Measurements from ENCODE around the gene IER3IP1.
"Not testable (repeated sequence)": the region's sequence is repeated elsewhere in the genome, so short reads cannot be mapped to it uniquely, and the experiment has no call there.

Gene IER3IP1

DNA sequence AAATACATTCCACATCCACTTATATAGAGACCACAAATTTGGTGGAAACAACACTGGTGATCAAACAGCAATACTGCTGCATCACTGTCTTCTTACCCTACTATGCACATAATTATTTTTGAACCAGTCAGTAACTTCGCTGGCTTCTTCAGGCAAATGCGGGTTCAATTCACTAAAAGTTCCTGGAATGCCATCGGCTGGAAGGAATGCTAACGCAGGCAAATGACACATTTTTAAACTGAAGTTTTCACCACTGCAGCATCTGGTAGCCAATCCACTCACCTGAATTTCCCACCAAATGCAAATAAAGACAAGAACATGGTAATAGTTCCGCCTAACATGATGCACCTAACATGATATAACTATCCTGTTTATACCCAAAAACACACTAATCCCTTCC is 15.9 kb downstream of the IER3IP1 start:
- no peaks in the 10 kb centered on the region for H3K9me3 ChIP-seq (replicated peaks in 1 of 2; ENCODE audit: control insufficient read depth in 2 of 2, insufficient read depth in 1 of 2, low read depth in 1 of 2, low read length in 2 of 2)
- peaks cover 0 to 29% of the 10 kb centered on the region in 2 donors for H3K36me3 ChIP-seq (replicated peaks in 1 of 2; ENCODE audit: control insufficient read depth in 2 of 2, insufficient read depth in 2 of 2, low read length in 2 of 2)
- no peak overlapping the region for H3K9ac ChIP-seq (ENCODE audit: low read depth, low read length, poor library complexity)
- H3K14ac ChIP-seq (ENCODE audit: low read length): no peak overlapping the region
- no peak overlapping the region for H4K91ac ChIP-seq (ENCODE audit: low read depth, low read length, poor library complexity)
- no peak overlapping the region for H2BK12ac ChIP-seq (ENCODE audit: low read length)
- no peaks in the 10 kb centered on the region for H3K27me3 ChIP-seq (ENCODE audit: control insufficient read depth in 3 of 3, insufficient read depth in 3 of 3, low read depth in 1 of 3, low read length in 3 of 3)
- no peak overlapping the region for H3K23ac ChIP-seq (ENCODE audit: low read depth, low read length, poor library complexity)
- H3K18ac ChIP-seq (ENCODE audit: low read length): no peak overlapping the region
- DNase-seq (ENCODE audit: low spot score): no peak
- H2AK5ac ChIP-seq (ENCODE audit: low read depth, low read length): no peak overlapping the region
- no peak overlapping the region for H3K4me2 ChIP-seq (ENCODE audit: insufficient read depth, low read length, poor library complexity, severe bottlenecking)
- H4K8ac ChIP-seq (ENCODE audit: low read depth, low read length): no peak overlapping the region
- peaks cover 2% of the 10 kb centered on the region for H3K79me1 ChIP-seq (ENCODE audit: low read depth, low read length)
- H2BK120ac ChIP-seq (ENCODE audit: low read depth, low read length): no peak overlapping the region
- WGBS, 2 donors (ENCODE audit: extremely low coverage in 2 of 2, insufficient read length in 2 of 2, insufficient replicate concordance in 1 of 2): no CpG with 5 or more reads among the region's 5 CpGs
- no peak overlapping the region for H3K27ac ChIP-seq (replicated peaks; ENCODE audit: low read length)
- H2BK5ac ChIP-seq (ENCODE audit: low read length): no peak overlapping the region
- no peak overlapping the region for H3K4me3 ChIP-seq (ENCODE audit: low read length in 2 of 2)
- H3K4me1 ChIP-seq (ENCODE audit: control insufficient read depth in 2 of 2, insufficient read depth in 1 of 2, low read depth in 1 of 2, low read length in 2 of 2): no peaks in the 10 kb centered on the region
- H2AFZ ChIP-seq (ENCODE audit: low read length): no peak overlapping the region
- H2BK15ac ChIP-seq (ENCODE audit: low read length): no peak overlapping the region
- H3K4ac ChIP-seq (ENCODE audit: low read length): no peak overlapping the region

DNA sequence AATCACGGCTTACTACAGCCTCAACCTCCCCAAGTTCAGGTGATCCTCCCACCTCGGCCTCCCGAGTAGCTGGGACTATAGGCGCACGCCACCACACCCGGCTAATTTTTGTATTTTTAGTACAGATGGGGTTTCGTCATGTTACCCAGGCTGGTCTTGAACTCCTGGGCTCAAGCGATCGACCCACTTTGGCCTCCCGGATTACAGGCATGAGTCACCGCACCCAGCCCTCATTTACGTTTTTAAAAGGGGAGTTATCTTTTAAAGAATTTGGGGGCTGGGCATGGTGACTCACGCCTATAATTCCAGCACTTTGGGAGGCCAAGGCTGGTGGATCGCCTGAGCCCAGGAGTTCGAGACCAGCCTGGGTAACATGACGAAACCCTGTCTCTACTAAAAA is 17.8 kb downstream of the IER3IP1 start:
- not testable (repeated sequence) for DNase-seq (ENCODE audit: low spot score); H3K79me1 ChIP-seq (ENCODE audit: low read depth, low read length); H3K4ac ChIP-seq (ENCODE audit: low read length); H3K9me3 ChIP-seq (replicated peaks in 1 of 2; ENCODE audit: control insufficient read depth in 2 of 2, insufficient read depth in 1 of 2, low read depth in 1 of 2, low read length in 2 of 2); H4K91ac ChIP-seq (ENCODE audit: low read depth, low read length, poor library complexity); H2AFZ ChIP-seq (ENCODE audit: low read length); H4K8ac ChIP-seq (ENCODE audit: low read depth, low read length); H3K4me1 ChIP-seq (ENCODE audit: control insufficient read depth in 2 of 2, insufficient read depth in 1 of 2, low read depth in 1 of 2, low read length in 2 of 2); H2BK120ac ChIP-seq (ENCODE audit: low read depth, low read length); H3K27me3 ChIP-seq (ENCODE audit: control insufficient read depth in 3 of 3, insufficient read depth in 3 of 3, low read depth in 1 of 3, low read length in 3 of 3); H2BK12ac ChIP-seq (ENCODE audit: low read length); H3K4me3 ChIP-seq (ENCODE audit: low read length in 2 of 2); H3K14ac ChIP-seq (ENCODE audit: low read length); H3K9ac ChIP-seq (ENCODE audit: low read depth, low read length, poor library complexity); H2BK5ac ChIP-seq (ENCODE audit: low read length); H3K23ac ChIP-seq (ENCODE audit: low read depth, low read length, poor library complexity); H2AK5ac ChIP-seq (ENCODE audit: low read depth, low read length); H3K4me2 ChIP-seq (ENCODE audit: insufficient read depth, low read length, poor library complexity, severe bottlenecking); H3K27ac ChIP-seq (replicated peaks; ENCODE audit: low read length); H3K18ac ChIP-seq (ENCODE audit: low read length); H2BK15ac ChIP-seq (ENCODE audit: low read length)
- H3K36me3 ChIP-seq (replicated peaks in 1 of 2; ENCODE audit: control insufficient read depth in 2 of 2, insufficient read depth in 2 of 2, low read length in 2 of 2): peaks cover 0 to 40% of the 10 kb centered on the region in 2 donors
- WGBS, 2 donors (ENCODE audit: extremely low coverage in 2 of 2, insufficient read length in 2 of 2, insufficient replicate concordance in 1 of 2): no CpG with 5 or more reads among the region's 16 CpGs

DNA sequence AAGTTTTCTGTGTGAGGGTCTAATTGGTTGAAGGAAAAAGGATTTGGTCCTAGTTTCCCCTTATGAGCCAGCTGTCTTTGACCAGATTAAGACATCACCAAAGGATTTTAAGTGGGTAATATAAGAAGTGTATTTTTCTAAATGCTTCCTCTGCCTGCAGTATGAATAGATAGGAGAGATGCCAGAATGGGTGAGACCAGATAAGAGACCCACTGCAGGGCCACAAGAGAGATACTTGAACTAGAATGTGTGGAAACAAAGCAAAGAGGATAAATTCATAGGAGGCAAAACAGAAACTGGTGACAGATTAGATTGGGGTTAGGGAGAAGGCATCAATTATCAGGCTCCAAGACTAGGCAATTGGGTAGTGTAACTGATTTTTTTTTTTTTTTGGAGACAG is 24.7 kb downstream of the IER3IP1 start:
- Histone ChIP-seq H3K9ac (ENCODE audit: low read depth, low read length, poor library complexity) (no peak overlapping the region), H2BK120ac (ENCODE audit: low read depth, low read length) (no peak overlapping the region), H3K4me3 (ENCODE audit: low read length in 2 of 2) (peak overlapping the region in 1 of 2 donors; percentile 72), H3K27me3 (ENCODE audit: control insufficient read depth in 3 of 3, insufficient read depth in 3 of 3, low read depth in 1 of 3, low read length in 3 of 3) (no peaks in the 10 kb centered on the region), H2BK15ac (ENCODE audit: low read length) (no peak overlapping the region), H2AK5ac (ENCODE audit: low read depth, low read length) (no peak overlapping the region), H3K27ac (replicated peaks; ENCODE audit: low read length) (no peak overlapping the region), H4K8ac (ENCODE audit: low read depth, low read length) (no peak overlapping the region), H3K18ac (ENCODE audit: low read length) (no peak overlapping the region), H3K9me3 (replicated peaks in 1 of 2; ENCODE audit: control insufficient read depth in 2 of 2, insufficient read depth in 1 of 2, low read depth in 1 of 2, low read length in 2 of 2) (no peaks in the 10 kb centered on the region), H2AFZ (ENCODE audit: low read length) (no peak overlapping the region), H3K4me1 (ENCODE audit: control insufficient read depth in 2 of 2, insufficient read depth in 1 of 2, low read depth in 1 of 2, low read length in 2 of 2) (peaks cover 2 to 6% of the 10 kb centered on the region in 2 donors), H3K4ac (ENCODE audit: low read length) (no peak overlapping the region), H3K36me3 (replicated peaks in 1 of 2; ENCODE audit: control insufficient read depth in 2 of 2, insufficient read depth in 2 of 2, low read length in 2 of 2) (peaks cover 0 to 30% of the 10 kb centered on the region in 2 donors), H2BK12ac (ENCODE audit: low read length) (no peak overlapping the region), H3K14ac (ENCODE audit: low read length) (no peak overlapping the region), H3K79me1 (ENCODE audit: low read depth, low read length) (peaks cover 2% of the 10 kb centered on the region), H2BK5ac (ENCODE audit: low read length) (no peak overlapping the region), H4K91ac (ENCODE audit: low read depth, low read length, poor library complexity) (no peak overlapping the region), H3K4me2 (ENCODE audit: insufficient read depth, low read length, poor library complexity, severe bottlenecking) (no peak overlapping the region), H3K23ac (ENCODE audit: low read depth, low read length, poor library complexity) (no peak overlapping the region)
- DNase-seq (ENCODE audit: low spot score): no peak

GRCh38 chr18:47150824-47151366 is 25.3 kb downstream of the IER3IP1 start:
- peak overlapping the region; percentile 85 for H3K9ac ChIP-seq (ENCODE audit: low read depth, low read length, poor library complexity)
- H3K36me3 ChIP-seq (replicated peaks in 1 of 2; ENCODE audit: control insufficient read depth in 2 of 2, insufficient read depth in 2 of 2, low read length in 2 of 2): peaks cover 0 to 26% of the 10 kb centered on the region in 2 donors
- no peak overlapping the region for H2AK5ac ChIP-seq (ENCODE audit: low read depth, low read length)
- peaks cover 2 to 6% of the 10 kb centered on the region in 2 donors for H3K4me1 ChIP-seq (ENCODE audit: control insufficient read depth in 2 of 2, insufficient read depth in 1 of 2, low read depth in 1 of 2, low read length in 2 of 2)
- peak overlapping the region; percentile 69 for H2BK5ac ChIP-seq (ENCODE audit: low read length)
- no peak for DNase-seq (ENCODE audit: low spot score)
- no peak overlapping the region for H3K14ac ChIP-seq (ENCODE audit: low read length)
- peak overlapping the region; percentile 95 for H2AFZ ChIP-seq (ENCODE audit: low read length)
- H4K91ac ChIP-seq (ENCODE audit: low read depth, low read length, poor library complexity): no peak overlapping the region
- H3K9me3 ChIP-seq (replicated peaks in 1 of 2; ENCODE audit: control insufficient read depth in 2 of 2, insufficient read depth in 1 of 2, low read depth in 1 of 2, low read length in 2 of 2): no peaks in the 10 kb centered on the region
- no peak overlapping the region for H2BK120ac ChIP-seq (ENCODE audit: low read depth, low read length)
- WGBS, 2 donors (ENCODE audit: extremely low coverage in 2 of 2, insufficient read length in 2 of 2, insufficient replicate concordance in 1 of 2): no CpG with 5 or more reads among the region's 13 CpGs
- peak overlapping the region; percentile 72 to 89 for H3K4me3 ChIP-seq (ENCODE audit: low read length in 2 of 2)
- H2BK12ac ChIP-seq (ENCODE audit: low read length): no peak overlapping the region
- H3K4ac ChIP-seq (ENCODE audit: low read length): no peak overlapping the region
- H3K27me3 ChIP-seq (ENCODE audit: control insufficient read depth in 3 of 3, insufficient read depth in 3 of 3, low read depth in 1 of 3, low read length in 3 of 3): no peaks in the 10 kb centered on the region
- peaks cover 2% of the 10 kb centered on the region for H3K79me1 ChIP-seq (ENCODE audit: low read depth, low read length)
- H4K8ac ChIP-seq (ENCODE audit: low read depth, low read length): peak overlapping the region; percentile 43
- peak overlapping the region; percentile 85 for H3K4me2 ChIP-seq (ENCODE audit: insufficient read depth, low read length, poor library complexity, severe bottlenecking)
- H3K27ac ChIP-seq (replicated peaks; ENCODE audit: low read length): peak overlapping the region; percentile 54
- H3K18ac ChIP-seq (ENCODE audit: low read length): no peak overlapping the region
- no peak overlapping the region for H3K23ac ChIP-seq (ENCODE audit: low read depth, low read length, poor library complexity)
- H2BK15ac ChIP-seq (ENCODE audit: low read length): no peak overlapping the region
